Uterus (tissue), 2 donors: ENCODE data around the gene MINDY4.

Experiments
- CTCF ChIP-seq, 4 experiments: fragments of 200-600 bp in 2 of 4; fragments of 450-650 bp in 2 of 4; sonication (generic) in 2 of 4; IDR thresholded peaks; one replicate each; pipeline ENCODE4 v1.5.1; 2016 to 2019; ENCODE audit warnings: antibody characterized with exemption in 4 of 4, mild to moderate bottlenecking in 2 of 4, moderate library complexity in 1 of 4
- POLR2A ChIP-seq, 2 donors: fragments of 450-650 bp; IDR thresholded peaks; one replicate each; pipeline ENCODE4 v1.6.1; 2016; ENCODE audit warnings: antibody characterized with exemption in 2 of 2, mild to moderate bottlenecking in 1 of 2, moderate library complexity in 1 of 2

GRCh38 chr7:30754315-30754877 is 16.8 kb upstream of the MINDY4 start:
- TF ChIP-seq CTCF (IDR thresholded peaks at IDR 0.05) = no peak
- TF ChIP-seq POLR2A (IDR thresholded peaks at IDR 0.05) = no peak
